ENCODE measurements around the gene MX2.

The MX2 gene

DNA sequence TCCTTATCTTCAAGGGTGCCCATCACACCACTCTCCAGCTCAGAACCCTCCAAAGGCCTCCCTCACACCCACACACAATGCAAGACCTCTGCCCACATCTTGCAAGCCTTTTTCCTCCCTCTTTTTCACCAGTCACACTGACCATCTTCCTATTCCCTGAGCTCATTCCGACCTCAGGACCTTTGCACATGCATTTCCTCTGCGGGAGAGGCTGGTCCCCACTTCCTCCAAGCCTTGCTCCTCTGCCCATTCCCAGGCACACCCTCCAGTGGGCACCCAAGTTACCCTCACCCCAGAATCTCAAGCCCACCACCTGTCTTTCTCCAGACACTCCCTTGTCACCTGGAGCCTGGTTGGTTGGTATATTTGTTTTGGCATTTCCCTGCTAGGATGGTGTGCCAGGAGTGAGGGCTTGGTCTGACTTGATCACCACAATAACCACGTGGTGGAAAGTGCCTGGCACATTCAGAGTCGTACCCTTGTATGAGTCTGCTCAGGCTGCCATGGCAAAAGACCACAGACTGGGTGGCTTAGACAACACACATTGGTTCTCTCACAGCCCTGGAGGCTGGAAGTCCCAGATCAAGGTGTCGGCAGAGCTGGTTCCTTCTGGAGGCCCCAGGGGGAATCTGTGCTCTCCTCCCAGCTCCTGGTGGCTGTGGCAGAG lies 13.2 kb downstream of the MX2 start:
- Histone ChIP-seq H3K9me3 (ENCODE audit: control extremely low read depth in 1 of 5, control insufficient read depth in 4 of 5, insufficient read depth in 2 of 5, low read depth in 1 of 5, low read length in 4 of 5) (no peaks in the 10 kb centered on the region), H3K27me3 (replicated peaks in 2 of 5; ENCODE audit: control insufficient read depth in 4 of 5, insufficient read depth in 5 of 5, low read length in 4 of 5) (peaks cover 0 to 2% (median 0%) of the 10 kb centered on the region in 5 experiments), H3K36me3 (ENCODE audit: control insufficient read depth in 4 of 4, insufficient read depth in 4 of 4, low read length in 3 of 4) (peaks cover 0 to 24% (median under 1%) of the 10 kb centered on the region in 4 experiments), H3K4me3 (ENCODE audit: control insufficient read depth in 1 of 7, extremely low read depth in 1 of 7, insufficient read depth in 4 of 7, low read depth in 2 of 7, low read length in 6 of 7) (no peak overlapping the region), H3K27ac (ENCODE audit: insufficient read depth in 1 of 2, low read depth in 1 of 2, low read length in 2 of 2, poor library complexity in 1 of 2, severe bottlenecking in 2 of 2) (no peak overlapping the region), H3K4me1 (ENCODE audit: control extremely low read depth in 1 of 4, control insufficient read depth in 4 of 4, insufficient read depth in 4 of 4, low read length in 3 of 4) (peaks cover 0 to 10% (median 3%) of the 10 kb centered on the region in 4 experiments)
- WGBS (ENCODE audit: insufficient coverage), result 90% methylated on average over 5 of the region's 5 CpGs
- ChIA-PET POLR2A (no interaction called here), CTCF (no interaction called here)
- DNase-seq, result no peak

DNA sequence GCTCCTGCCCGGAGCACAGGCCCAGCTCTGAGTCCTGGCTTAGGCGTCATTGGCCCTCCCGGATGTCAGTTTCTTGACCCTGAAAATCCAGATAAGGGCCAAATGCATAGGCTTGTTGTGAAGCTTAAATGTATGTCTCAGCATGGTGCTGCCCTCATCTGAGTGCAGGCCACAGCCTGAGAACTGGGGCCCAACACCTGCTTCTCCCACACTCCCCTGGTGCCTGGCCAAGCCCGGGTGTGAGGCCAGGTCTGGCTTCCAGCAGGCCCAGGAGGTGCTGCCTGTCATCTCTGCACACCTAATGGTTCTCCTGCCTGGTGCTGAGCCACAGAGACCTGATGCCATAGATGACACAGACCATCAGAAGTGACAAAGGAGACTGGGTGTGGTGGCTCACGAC lies 14.0 kb downstream of the MX2 start:
- Histone ChIP-seq H3K9me3 (ENCODE audit: control extremely low read depth in 1 of 5, control insufficient read depth in 4 of 5, insufficient read depth in 2 of 5, low read depth in 1 of 5, low read length in 4 of 5) (no peaks in the 10 kb centered on the region), H3K27ac (ENCODE audit: insufficient read depth in 1 of 2, low read depth in 1 of 2, low read length in 2 of 2, poor library complexity in 1 of 2, severe bottlenecking in 2 of 2) (no peak overlapping the region), H3K4me3 (ENCODE audit: control insufficient read depth in 1 of 7, extremely low read depth in 1 of 7, insufficient read depth in 4 of 7, low read depth in 2 of 7, low read length in 6 of 7) (no peak overlapping the region), H3K4me1 (ENCODE audit: control extremely low read depth in 1 of 4, control insufficient read depth in 4 of 4, insufficient read depth in 4 of 4, low read length in 3 of 4) (peaks cover 0 to 5% (median 1%) of the 10 kb centered on the region in 4 experiments), H3K27me3 (replicated peaks in 2 of 5; ENCODE audit: control insufficient read depth in 4 of 5, insufficient read depth in 5 of 5, low read length in 4 of 5) (no peaks in the 10 kb centered on the region), H3K36me3 (ENCODE audit: control insufficient read depth in 4 of 4, insufficient read depth in 4 of 4, low read length in 3 of 4) (peaks cover 0 to 32% (median 4%) of the 10 kb centered on the region in 4 experiments)
- DNase-seq, result no peak
- ChIA-PET POLR2A (no interaction called here), CTCF (no interaction called here)
- WGBS (ENCODE audit: insufficient coverage), result 100% methylated on average over 4 of the region's 5 CpGs

DNA sequence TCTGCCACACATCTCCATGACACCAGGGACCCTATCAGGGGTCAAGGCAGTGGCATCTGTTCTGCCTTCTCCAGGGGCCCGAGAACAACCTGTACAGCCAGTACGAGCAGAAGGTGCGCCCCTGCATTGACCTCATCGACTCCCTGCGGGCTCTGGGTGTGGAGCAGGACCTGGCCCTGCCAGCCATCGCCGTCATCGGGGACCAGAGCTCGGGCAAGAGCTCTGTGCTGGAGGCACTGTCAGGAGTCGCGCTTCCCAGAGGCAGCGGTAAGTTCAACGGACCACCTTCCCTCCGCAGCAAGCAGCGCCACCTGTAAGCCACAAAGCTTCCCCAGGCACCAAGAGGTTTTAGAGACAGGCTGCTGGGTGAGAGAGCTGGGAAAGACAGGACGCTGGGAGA lies 15.9 kb downstream of the MX2 start:
- ChIA-PET POLR2A (no interaction called here), CTCF (interaction anchor here (0.8 to 1.5 kb wide), 3 partner anchors 9 to 45 kb away, joined by 3 to 4 read pairs (median 3); no protein-coding TSS in a partner anchor)

DNA sequence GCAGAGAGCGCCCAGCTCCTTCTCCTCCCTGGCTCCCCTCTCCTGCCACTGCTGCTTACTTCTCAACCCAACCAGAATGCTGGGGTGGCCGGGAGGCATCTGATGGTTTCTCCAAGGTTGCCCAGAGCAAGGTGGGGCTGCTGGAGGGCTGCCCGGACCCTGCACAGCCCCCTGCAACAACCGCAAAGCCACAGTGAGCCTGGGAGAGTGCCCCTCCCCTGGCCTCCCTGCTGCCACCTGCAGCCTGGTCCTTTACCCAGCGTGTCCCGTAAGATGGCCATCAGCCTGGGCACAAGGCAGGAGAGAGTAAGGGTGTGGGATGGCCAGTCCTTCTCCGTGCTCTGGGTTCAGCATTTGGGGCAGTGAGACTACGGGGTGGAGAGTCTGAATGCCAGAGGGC lies 17.0 kb downstream of the MX2 start:
- no peak for DNase-seq
- Histone ChIP-seq H3K27ac (ENCODE audit: insufficient read depth in 1 of 2, low read depth in 1 of 2, low read length in 2 of 2, poor library complexity in 1 of 2, severe bottlenecking in 2 of 2) (no peak overlapping the region), H3K9me3 (ENCODE audit: control extremely low read depth in 1 of 5, control insufficient read depth in 4 of 5, insufficient read depth in 2 of 5, low read depth in 1 of 5, low read length in 4 of 5) (peaks cover 0 to 8% (median 3%) of the 10 kb centered on the region in 5 experiments), H3K36me3 (ENCODE audit: control insufficient read depth in 4 of 4, insufficient read depth in 4 of 4, low read length in 3 of 4) (peaks cover 0 to 50% (median 8%) of the 10 kb centered on the region in 4 experiments), H3K27me3 (replicated peaks in 2 of 5; ENCODE audit: control insufficient read depth in 4 of 5, insufficient read depth in 5 of 5, low read length in 4 of 5) (no peaks in the 10 kb centered on the region), H3K4me3 (ENCODE audit: control insufficient read depth in 1 of 7, extremely low read depth in 1 of 7, insufficient read depth in 4 of 7, low read depth in 2 of 7, low read length in 6 of 7) (peak overlapping the region in 1 of 7 experiments; percentile 11), H3K4me1 (ENCODE audit: control extremely low read depth in 1 of 4, control insufficient read depth in 4 of 4, insufficient read depth in 4 of 4, low read length in 3 of 4) (peaks cover 0 to 5% (median 0%) of the 10 kb centered on the region in 4 experiments)
- POLR2A ChIA-PET, result no interaction called here
- WGBS (ENCODE audit: insufficient coverage), result 88% methylated on average over 7 of the region's 8 CpGs
- CTCF ChIA-PET, result no interaction called here

More for the DNA sequence above, 15.9 kb downstream of the MX2 start:
- Histone ChIP-seq H3K9me3 (ENCODE audit: control extremely low read depth in 1 of 5, control insufficient read depth in 4 of 5, insufficient read depth in 2 of 5, low read depth in 1 of 5, low read length in 4 of 5) (peaks cover 0 to 8% (median 3%) of the 10 kb centered on the region in 5 experiments), H3K27me3 (replicated peaks in 2 of 5; ENCODE audit: control insufficient read depth in 4 of 5, insufficient read depth in 5 of 5, low read length in 4 of 5) (no peaks in the 10 kb centered on the region), H3K4me3 (ENCODE audit: control insufficient read depth in 1 of 7, extremely low read depth in 1 of 7, insufficient read depth in 4 of 7, low read depth in 2 of 7, low read length in 6 of 7) (no peak overlapping the region), H3K4me1 (ENCODE audit: control extremely low read depth in 1 of 4, control insufficient read depth in 4 of 4, insufficient read depth in 4 of 4, low read length in 3 of 4) (peaks cover 0 to 5% (median 0%) of the 10 kb centered on the region in 4 experiments), H3K36me3 (ENCODE audit: control insufficient read depth in 4 of 4, insufficient read depth in 4 of 4, low read length in 3 of 4) (peaks cover 0 to 48% (median 7%) of the 10 kb centered on the region in 4 experiments), H3K27ac (ENCODE audit: insufficient read depth in 1 of 2, low read depth in 1 of 2, low read length in 2 of 2, poor library complexity in 1 of 2, severe bottlenecking in 2 of 2) (no peak overlapping the region)
- 98% methylated on average over 16 of the region's 16 CpGs for WGBS (ENCODE audit: insufficient coverage)
- DNase-seq, result no peak

DNA sequence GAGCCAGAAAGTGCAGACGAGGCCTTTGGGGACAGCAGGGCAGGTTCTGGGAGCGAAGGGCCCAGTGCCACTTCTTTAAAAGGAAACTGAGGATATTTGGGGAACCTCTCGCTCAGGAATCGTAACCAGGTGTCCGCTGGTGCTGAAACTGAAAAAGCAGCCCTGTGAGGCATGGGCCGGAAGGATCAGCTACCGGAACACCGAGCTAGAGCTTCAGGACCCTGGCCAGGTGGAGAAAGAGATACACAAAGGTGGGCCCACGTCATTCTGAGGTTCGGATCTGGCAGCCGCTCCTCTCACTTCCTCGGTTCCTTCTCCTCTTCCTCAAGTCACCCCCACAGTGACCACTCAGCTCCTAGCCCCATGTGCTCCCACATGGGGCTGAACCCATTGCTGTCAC lies 18.1 kb downstream of the MX2 start:
- H3K27me3 ChIP-seq (replicated peaks in 2 of 5; ENCODE audit: control insufficient read depth in 4 of 5, insufficient read depth in 5 of 5, low read length in 4 of 5), result no peaks in the 10 kb centered on the region
- CTCF ChIA-PET, result no interaction called here
- H3K4me3 ChIP-seq (ENCODE audit: control insufficient read depth in 1 of 7, extremely low read depth in 1 of 7, insufficient read depth in 4 of 7, low read depth in 2 of 7, low read length in 6 of 7), result no peak overlapping the region
- H3K27ac ChIP-seq (ENCODE audit: insufficient read depth in 1 of 2, low read depth in 1 of 2, low read length in 2 of 2, poor library complexity in 1 of 2, severe bottlenecking in 2 of 2), result no peak overlapping the region
- H3K36me3 ChIP-seq (ENCODE audit: control insufficient read depth in 4 of 4, insufficient read depth in 4 of 4, low read length in 3 of 4), result peaks cover 0 to 50% (median 8%) of the 10 kb centered on the region in 4 experiments
- WGBS (ENCODE audit: insufficient coverage), result 99% methylated on average over 11 of the region's 12 CpGs
- POLR2A ChIA-PET, result interaction anchor here (0.5 kb wide), 1 partner anchor 39 kb away, joined by 3 read pairs; no protein-coding TSS in a partner anchor
- peaks cover 0 to 8% (median 3%) of the 10 kb centered on the region in 5 experiments for H3K9me3 ChIP-seq (ENCODE audit: control extremely low read depth in 1 of 5, control insufficient read depth in 4 of 5, insufficient read depth in 2 of 5, low read depth in 1 of 5, low read length in 4 of 5)
- H3K4me1 ChIP-seq (ENCODE audit: control extremely low read depth in 1 of 4, control insufficient read depth in 4 of 4, insufficient read depth in 4 of 4, low read length in 3 of 4), result peaks cover 0 to 5% (median 0%) of the 10 kb centered on the region in 4 experiments
- no peak for DNase-seq

DNA sequence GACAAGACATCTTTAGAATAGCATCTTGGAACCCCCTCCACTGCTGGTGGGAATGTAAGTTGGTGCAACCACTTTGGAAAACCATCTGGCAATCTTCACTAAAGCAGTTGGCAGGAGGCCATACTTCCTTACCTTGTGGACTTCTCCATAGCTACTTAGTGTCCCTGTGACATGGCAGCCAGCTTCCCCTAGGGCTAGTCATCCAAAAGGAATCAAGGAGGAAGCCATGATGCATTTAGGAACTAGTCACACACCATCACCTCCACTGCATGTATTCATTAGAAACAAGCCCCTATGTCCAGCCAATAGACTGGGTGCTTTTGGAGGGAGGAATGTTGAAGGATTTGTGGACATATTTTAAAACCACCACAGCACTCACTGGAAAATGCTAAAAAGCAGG lies 19.9 kb downstream of the MX2 start:
- peaks cover 0 to 8% (median 3%) of the 10 kb centered on the region in 5 experiments for H3K9me3 ChIP-seq (ENCODE audit: control extremely low read depth in 1 of 5, control insufficient read depth in 4 of 5, insufficient read depth in 2 of 5, low read depth in 1 of 5, low read length in 4 of 5)
- peaks cover 0 to 50% (median 8%) of the 10 kb centered on the region in 4 experiments for H3K36me3 ChIP-seq (ENCODE audit: control insufficient read depth in 4 of 4, insufficient read depth in 4 of 4, low read length in 3 of 4)
- H3K4me1 ChIP-seq (ENCODE audit: control extremely low read depth in 1 of 4, control insufficient read depth in 4 of 4, insufficient read depth in 4 of 4, low read length in 3 of 4), result peaks cover 0 to 5% (median 0%) of the 10 kb centered on the region in 4 experiments
- H3K27ac ChIP-seq (ENCODE audit: insufficient read depth in 1 of 2, low read depth in 1 of 2, low read length in 2 of 2, poor library complexity in 1 of 2, severe bottlenecking in 2 of 2), result no peak overlapping the region
- DNase-seq, result no peak
- ChIA-PET CTCF (interaction anchor here (2.1 kb wide), 1 partner anchor 12 kb away, joined by 10 read pairs; no protein-coding TSS in a partner anchor), POLR2A (interaction anchor here (1.2 kb wide), 1 partner anchor 19 kb away, joined by 4 read pairs; no protein-coding TSS in a partner anchor)
- H3K4me3 ChIP-seq (ENCODE audit: control insufficient read depth in 1 of 7, extremely low read depth in 1 of 7, insufficient read depth in 4 of 7, low read depth in 2 of 7, low read length in 6 of 7), result no peak overlapping the region
- H3K27me3 ChIP-seq (replicated peaks in 2 of 5; ENCODE audit: control insufficient read depth in 4 of 5, insufficient read depth in 5 of 5, low read length in 4 of 5), result no peaks in the 10 kb centered on the region

DNA sequence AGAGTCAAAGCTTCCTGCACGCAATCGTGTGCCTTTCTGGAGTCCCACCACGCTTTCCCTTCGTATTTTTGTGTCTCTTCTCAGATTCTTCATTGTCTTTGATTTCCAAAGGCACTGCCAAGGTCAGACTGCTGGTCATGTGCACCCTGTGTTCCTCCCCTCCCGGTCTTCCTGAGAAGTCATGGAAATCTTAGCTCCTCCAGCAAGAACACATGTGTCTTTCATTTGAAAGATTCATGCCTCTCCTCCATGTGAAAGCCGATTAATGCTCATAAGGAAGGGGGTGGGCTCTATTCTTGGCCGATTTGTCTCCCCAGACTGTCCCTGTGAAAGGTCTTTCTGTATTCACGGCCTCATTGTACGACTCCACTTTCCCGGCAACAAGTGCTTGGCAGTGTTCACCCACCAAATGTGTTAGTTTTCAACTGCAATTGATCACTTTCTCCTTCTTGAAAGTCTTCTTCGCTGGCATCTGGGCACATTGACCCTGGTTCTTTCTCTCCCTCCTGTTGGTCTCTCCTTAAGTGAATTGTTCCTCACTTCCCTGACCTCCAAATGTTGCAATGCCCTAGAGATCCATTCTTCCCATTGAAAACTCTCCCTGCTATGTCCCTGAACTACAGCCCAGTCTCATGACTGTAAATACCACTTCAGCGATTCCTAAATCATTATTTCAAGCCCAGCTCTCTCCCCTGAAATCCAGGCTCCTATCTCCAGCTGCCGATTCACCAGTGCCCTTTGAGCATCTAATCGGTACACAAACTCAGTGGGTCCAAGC lies 25.4 kb downstream of the MX2 start:
- Histone ChIP-seq H3K27me3 (replicated peaks in 2 of 5; ENCODE audit: control insufficient read depth in 4 of 5, insufficient read depth in 5 of 5, low read length in 4 of 5) (no peaks in the 10 kb centered on the region), H3K4me3 (ENCODE audit: control insufficient read depth in 1 of 7, extremely low read depth in 1 of 7, insufficient read depth in 4 of 7, low read depth in 2 of 7, low read length in 6 of 7) (no peak overlapping the region), H3K27ac (ENCODE audit: insufficient read depth in 1 of 2, low read depth in 1 of 2, low read length in 2 of 2, poor library complexity in 1 of 2, severe bottlenecking in 2 of 2) (no peak overlapping the region), H3K4me1 (ENCODE audit: control extremely low read depth in 1 of 4, control insufficient read depth in 4 of 4, insufficient read depth in 4 of 4, low read length in 3 of 4) (no peaks in the 10 kb centered on the region), H3K9me3 (ENCODE audit: control extremely low read depth in 1 of 5, control insufficient read depth in 4 of 5, insufficient read depth in 2 of 5, low read depth in 1 of 5, low read length in 4 of 5) (no peaks in the 10 kb centered on the region), H3K36me3 (ENCODE audit: control insufficient read depth in 4 of 4, insufficient read depth in 4 of 4, low read length in 3 of 4) (peaks cover 0 to 24% (median 5%) of the 10 kb centered on the region in 4 experiments)
- ChIA-PET POLR2A (no interaction called here), CTCF (no interaction called here)
- WGBS (ENCODE audit: insufficient coverage), result 98% methylated on average over 11 of the region's 14 CpGs
- no peak for DNase-seq

Data from common myeloid progenitor, CD34-positive (primary cell).